ENCODE measurements around the gene KIF13A. TPM values are rescaled to one million over a fixed set of nuclear protein-coding genes. Genes with fewer than 3 reads are reported as not detected.
"Not testable (repeated sequence)": the region's sequence is repeated elsewhere in the genome, so short reads cannot be mapped to it uniquely, and the experiment has no call there.

KIF13A gene
- total RNA-seq, 1 experiment from 2014 or later: 0.07 TPM

- no peaks in the 10 kb centered on the region for H3K36me3 ChIP-seq (ENCODE audit: insufficient read depth, low read length)
- no peak overlapping the region for H3K4me3 ChIP-seq (ENCODE audit: low read length)
- no peak overlapping the region for H2AFZ ChIP-seq (ENCODE audit: low read length)
- no peaks in the 10 kb centered on the region for H3K4me1 ChIP-seq (ENCODE audit: low read length)
- H3K9me3 ChIP-seq (ENCODE audit: low read length): no peaks in the 10 kb centered on the region
- H3K27ac ChIP-seq (ENCODE audit: low read length): no peak overlapping the region
- H3K27me3 ChIP-seq (ENCODE audit: low read length): no peaks in the 10 kb centered on the region
- H4K20me1 ChIP-seq (ENCODE audit: insufficient read depth, low read depth, low read length): no peaks in the 10 kb centered on the region
- no peak overlapping the region for H3K9ac ChIP-seq (ENCODE audit: low read length)
- no peaks in the 10 kb centered on the region for H3K9me2 ChIP-seq (replicated peaks; ENCODE audit: insufficient read depth, low read length)
- no peaks in the 10 kb centered on the region for H3K79me2 ChIP-seq (ENCODE audit: low read length)
- H3K4me2 ChIP-seq (ENCODE audit: low read depth, low read length, poor library complexity, severe bottlenecking): no peak overlapping the region
- no peak for DNase-seq
Observed at GRCh38 chr6:18024876-18025275, 37.4 kb upstream of the KIF13A start.

- Histone ChIP-seq H3K9ac (ENCODE audit: low read length) (no peak overlapping the region), H3K27ac (ENCODE audit: low read length) (no peak overlapping the region), H3K9me2 (replicated peaks; ENCODE audit: insufficient read depth, low read length) (no peaks in the 10 kb centered on the region), H3K4me1 (ENCODE audit: low read length) (no peaks in the 10 kb centered on the region), H3K79me2 (ENCODE audit: low read length) (no peaks in the 10 kb centered on the region), H3K27me3 (ENCODE audit: low read length) (no peaks in the 10 kb centered on the region), H3K4me3 (ENCODE audit: low read length) (no peak overlapping the region), H3K9me3 (ENCODE audit: low read length) (no peaks in the 10 kb centered on the region), H3K36me3 (ENCODE audit: insufficient read depth, low read length) (no peaks in the 10 kb centered on the region), H3K4me2 (ENCODE audit: low read depth, low read length, poor library complexity, severe bottlenecking) (no peak overlapping the region), H2AFZ (ENCODE audit: low read length) (no peak overlapping the region), H4K20me1 (ENCODE audit: insufficient read depth, low read depth, low read length) (no peaks in the 10 kb centered on the region)
- no peak for DNase-seq
Observed at GRCh38 chr6:18023891-18024290, 36.5 kb upstream of the KIF13A start.

- Histone ChIP-seq H3K27ac (ENCODE audit: low read length) (no peak overlapping the region), H3K9me2 (replicated peaks; ENCODE audit: insufficient read depth, low read length) (no peaks in the 10 kb centered on the region), H3K4me3 (ENCODE audit: low read length) (no peak overlapping the region), H3K27me3 (ENCODE audit: low read length) (no peaks in the 10 kb centered on the region), H3K9ac (ENCODE audit: low read length) (no peak overlapping the region), H3K36me3 (ENCODE audit: insufficient read depth, low read length) (no peaks in the 10 kb centered on the region), H3K9me3 (ENCODE audit: low read length) (no peaks in the 10 kb centered on the region), H4K20me1 (ENCODE audit: insufficient read depth, low read depth, low read length) (no peaks in the 10 kb centered on the region), H3K4me2 (ENCODE audit: low read depth, low read length, poor library complexity, severe bottlenecking) (no peak overlapping the region), H3K4me1 (ENCODE audit: low read length) (no peaks in the 10 kb centered on the region), H2AFZ (ENCODE audit: low read length) (no peak overlapping the region), H3K79me2 (ENCODE audit: low read length) (no peaks in the 10 kb centered on the region)
- no peak for DNase-seq
Observed at GRCh38 chr6:18022398-18023231, 35.2 kb upstream of the KIF13A start.

- H2AFZ ChIP-seq (ENCODE audit: low read length): no peak overlapping the region
- no peak overlapping the region for H3K9ac ChIP-seq (ENCODE audit: low read length)
- H3K4me2 ChIP-seq (ENCODE audit: low read depth, low read length, poor library complexity, severe bottlenecking): no peak overlapping the region
Observed at GRCh38 chr6:18021166-18021850, 33.9 kb upstream of the KIF13A start.

GRCh38 chr6:18020545-18020944 lies 33.1 kb upstream of the KIF13A start:
- not testable (repeated sequence) for H3K4me2 ChIP-seq (ENCODE audit: low read depth, low read length, poor library complexity, severe bottlenecking); H3K36me3 ChIP-seq (ENCODE audit: insufficient read depth, low read length); DNase-seq; H3K9me2 ChIP-seq (replicated peaks; ENCODE audit: insufficient read depth, low read length); H3K9ac ChIP-seq (ENCODE audit: low read length); H2AFZ ChIP-seq (ENCODE audit: low read length); H3K9me3 ChIP-seq (ENCODE audit: low read length); H3K4me3 ChIP-seq (ENCODE audit: low read length); H3K4me1 ChIP-seq (ENCODE audit: low read length); H3K79me2 ChIP-seq (ENCODE audit: low read length); H3K27me3 ChIP-seq (ENCODE audit: low read length); H4K20me1 ChIP-seq (ENCODE audit: insufficient read depth, low read depth, low read length); H3K27ac ChIP-seq (ENCODE audit: low read length)

More at GRCh38 chr6:18021166-18021850, 33.9 kb upstream of the KIF13A start:
- H3K4me3 ChIP-seq (ENCODE audit: low read length): no peak overlapping the region
- no peaks in the 10 kb centered on the region for H4K20me1 ChIP-seq (ENCODE audit: insufficient read depth, low read depth, low read length)
- no peaks in the 10 kb centered on the region for H3K9me2 ChIP-seq (replicated peaks; ENCODE audit: insufficient read depth, low read length)
- H3K27ac ChIP-seq (ENCODE audit: low read length): no peak overlapping the region
- no peaks in the 10 kb centered on the region for H3K79me2 ChIP-seq (ENCODE audit: low read length)
- no peaks in the 10 kb centered on the region for H3K4me1 ChIP-seq (ENCODE audit: low read length)
- H3K27me3 ChIP-seq (ENCODE audit: low read length): no peaks in the 10 kb centered on the region
- no peaks in the 10 kb centered on the region for H3K36me3 ChIP-seq (ENCODE audit: insufficient read depth, low read length)
- no peaks in the 10 kb centered on the region for H3K9me3 ChIP-seq (ENCODE audit: low read length)
- DNase-seq: no peak

GRCh38 chr6:18019539-18020534 lies 32.4 kb upstream of the KIF13A start:
- Histone ChIP-seq H3K4me2 (ENCODE audit: low read depth, low read length, poor library complexity, severe bottlenecking) (no peak overlapping the region), H3K4me3 (ENCODE audit: low read length) (no peak overlapping the region), H3K9me2 (replicated peaks; ENCODE audit: insufficient read depth, low read length) (no peaks in the 10 kb centered on the region), H3K27me3 (ENCODE audit: low read length) (no peaks in the 10 kb centered on the region), H3K79me2 (ENCODE audit: low read length) (no peaks in the 10 kb centered on the region), H3K9me3 (ENCODE audit: low read length) (no peaks in the 10 kb centered on the region), H4K20me1 (ENCODE audit: insufficient read depth, low read depth, low read length) (no peaks in the 10 kb centered on the region), H3K36me3 (ENCODE audit: insufficient read depth, low read length) (no peaks in the 10 kb centered on the region), H2AFZ (ENCODE audit: low read length) (no peak overlapping the region), H3K27ac (ENCODE audit: low read length) (no peak overlapping the region), H3K4me1 (ENCODE audit: low read length) (no peaks in the 10 kb centered on the region), H3K9ac (ENCODE audit: low read length) (no peak overlapping the region)
- no peak for DNase-seq

GRCh38 chr6:18019133-18019532 lies 31.7 kb upstream of the KIF13A start:
- H3K4me1 ChIP-seq (ENCODE audit: low read length); H3K4me3 ChIP-seq (ENCODE audit: low read length); H3K9ac ChIP-seq (ENCODE audit: low read length); H3K9me3 ChIP-seq (ENCODE audit: low read length); H3K4me2 ChIP-seq (ENCODE audit: low read depth, low read length, poor library complexity, severe bottlenecking); DNase-seq; H4K20me1 ChIP-seq (ENCODE audit: insufficient read depth, low read depth, low read length); H3K9me2 ChIP-seq (replicated peaks; ENCODE audit: insufficient read depth, low read length); H2AFZ ChIP-seq (ENCODE audit: low read length); H3K36me3 ChIP-seq (ENCODE audit: insufficient read depth, low read length); H3K27me3 ChIP-seq (ENCODE audit: low read length); H3K79me2 ChIP-seq (ENCODE audit: low read length); H3K27ac ChIP-seq (ENCODE audit: low read length): not testable (repeated sequence)

GRCh38 chr6:18016698-18017097 lies 29.3 kb upstream of the KIF13A start:
- H3K27me3 ChIP-seq (ENCODE audit: low read length): no peaks in the 10 kb centered on the region
- no peak overlapping the region for H3K4me2 ChIP-seq (ENCODE audit: low read depth, low read length, poor library complexity, severe bottlenecking)
- no peak for DNase-seq
- H4K20me1 ChIP-seq (ENCODE audit: insufficient read depth, low read depth, low read length): no peaks in the 10 kb centered on the region
- H3K4me1 ChIP-seq (ENCODE audit: low read length): no peaks in the 10 kb centered on the region
- no peaks in the 10 kb centered on the region for H3K79me2 ChIP-seq (ENCODE audit: low read length)
- no peaks in the 10 kb centered on the region for H3K36me3 ChIP-seq (ENCODE audit: insufficient read depth, low read length)
- no peaks in the 10 kb centered on the region for H3K9me3 ChIP-seq (ENCODE audit: low read length)
- H3K9ac ChIP-seq (ENCODE audit: low read length): no peak overlapping the region
- H3K4me3 ChIP-seq (ENCODE audit: low read length): no peak overlapping the region
- no peak overlapping the region for H2AFZ ChIP-seq (ENCODE audit: low read length)
- no peak overlapping the region for H3K27ac ChIP-seq (ENCODE audit: low read length)
- H3K9me2 ChIP-seq (replicated peaks; ENCODE audit: insufficient read depth, low read length): no peaks in the 10 kb centered on the region

Measured in Karpas-422 (cell line).